Transverse colon (tissue), 4 donors: ENCODE data around the gene SDHC.

Experiments used
- CTCF ChIP-seq, 5 experiments: fragments of 200-600 bp in 3 of 5; fragments of 450-650 bp in 2 of 5; sonication (generic) in 3 of 5; IDR thresholded peaks; 1 replicate in 2 of 5; 2 replicates in 3 of 5; pipeline ENCODE4 v1.5.1; 2016 to 2017; ENCODE audit warnings: antibody characterized with exemption in 5 of 5, inconsistent platforms in 3 of 5, mild to moderate bottlenecking in 2 of 5, moderate library complexity in 1 of 5
- POLR2AphosphoS5 ChIP-seq, 3 donors: sonication (generic); formaldehyde crosslinking; IDR thresholded peaks; one replicate each; pipeline ENCODE4 v1.6.1; 2016; ENCODE audit warnings: antibody characterized with exemption in 3 of 3

GRCh38 chr1:161313554-161314200 lies 504 bp upstream of the SDHC start:
- TF ChIP-seq CTCF (IDR thresholded peaks at IDR 0.05) (no peak), POLR2AphosphoS5 (IDR thresholded peaks at IDR 0.05) (no peak)
